HepG2 (cell line): ENCODE measurements around the gene POFUT2. TPM values are rescaled to one million over a fixed set of nuclear protein-coding genes. Genes with fewer than 3 reads are reported as not detected.

Source experiments
- ATM ChIP-seq: fragments of 450-650 bp; IDR thresholded peaks from 2 replicates; pipeline ENCODE4 v1.7.1; 2017; ENCODE audit warnings: mild to moderate bottlenecking, borderline replicate concordance
- MAF1 ChIP-seq: sonication (generic); formaldehyde crosslinking; IDR thresholded peaks from 2 replicates; pipeline ENCODE4 v1.5.0; 2020; ENCODE audit warnings: missing genetic modification reagents, borderline replicate concordance
- NR3C1 ChIP-seq: sonication (generic); formaldehyde crosslinking; IDR thresholded peaks from 2 replicates; pipeline ENCODE4 v1.4.0; 2020; ENCODE audit warnings: missing genetic modification reagents
- polyA plus RNA-seq, 8 experiments: library from polyadenylated mRNA; depleted of rRNA in 3 of 8; stranded (reverse) in 7 of 8; unstranded in 1 of 8; fragments of >200 nt; fragmentation: Illumina TruSeq in 4 of 8; extraction: Trizol in 4 of 8; gene quantifications; 2 replicates each; pipeline versions ENCODE4 v1.2.1 to v1.2.3, GENCODE V29; 2011 to 2016; ENCODE audit warnings: low read depth in 4 of 8, missing spikeins in 1 of 8, mixed read lengths in 1 of 8; ENCODE audit not compliant: insufficient read depth in 1 of 8
- total RNA-seq, 5 experiments: library from RNA; depleted of rRNA; stranded (reverse); fragments of >200 nt; fragmentation: Illumina TruSeq; extraction: Trizol; gene quantifications; 2 replicates each; pipeline ENCODE4 v1.2.3, GENCODE V29; 2016; ENCODE audit warnings: low read depth in 1 of 5
- TF ChIP-seq, protein P1 (sequence below): IDR thresholded peaks from 2 replicates; pipeline ENCODE4 v1.6.1; 2016; ENCODE audit warnings: low read depth, missing genetic modification reagents, missing compliant biosample characterization

Gene POFUT2
- total and polyA plus RNA-seq, 2 of the 13 experiments (the other 11 are each of a cell fraction or from before 2014, with no cell fraction given): 22.8 to 24.0 TPM

DNA sequence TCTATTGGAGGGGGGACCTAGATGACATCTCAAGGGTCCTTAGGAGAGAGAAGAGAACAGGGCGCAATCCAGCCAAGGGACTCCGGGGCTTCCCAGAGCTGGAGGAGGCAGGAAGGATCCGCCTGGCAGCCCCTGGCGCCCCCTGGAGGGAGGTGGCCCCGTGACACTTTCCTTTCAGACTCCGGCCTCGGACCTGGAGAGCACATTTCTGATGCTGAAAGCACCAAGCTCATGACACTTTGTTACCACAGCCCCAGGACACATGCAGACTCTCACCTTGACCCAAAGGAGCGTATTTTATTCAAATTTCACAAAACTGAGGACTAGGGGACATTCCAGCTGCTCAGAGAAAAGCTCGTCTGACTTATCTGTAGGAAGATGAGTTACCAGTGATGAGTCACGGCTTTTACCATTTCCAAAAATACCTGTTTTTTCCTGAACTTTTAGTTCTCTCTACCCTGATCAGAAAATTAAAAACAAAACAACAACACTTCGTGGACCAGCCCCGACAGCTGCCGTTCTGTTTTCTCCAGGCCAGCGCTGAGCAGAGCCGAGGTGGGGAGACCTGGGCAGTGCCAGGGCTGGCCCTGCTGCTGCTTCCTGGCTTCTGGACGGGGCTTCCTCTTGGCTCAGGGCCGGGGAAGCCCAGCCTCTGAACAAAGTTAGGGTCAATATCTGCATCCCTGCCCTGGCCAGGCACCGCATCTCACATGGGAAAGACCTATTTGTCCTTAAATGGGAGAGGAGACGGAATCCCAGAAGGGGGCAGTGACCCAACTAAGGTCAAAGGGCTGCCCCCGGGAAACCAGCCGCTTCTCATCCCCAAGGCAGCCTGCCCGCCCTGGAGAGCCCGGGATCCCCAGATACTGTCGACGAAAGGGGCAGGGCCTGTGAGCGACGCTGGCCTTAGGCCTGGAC lies 21.6 kb upstream of the POFUT2 start (continued):
- TF ChIP-seq MAF1 (CRISPR knock-in tag) (no peak), NR3C1 (CRISPR knock-in tag) (no peak), ATM (no peak)
- TF ChIP-seq, protein P1, sequence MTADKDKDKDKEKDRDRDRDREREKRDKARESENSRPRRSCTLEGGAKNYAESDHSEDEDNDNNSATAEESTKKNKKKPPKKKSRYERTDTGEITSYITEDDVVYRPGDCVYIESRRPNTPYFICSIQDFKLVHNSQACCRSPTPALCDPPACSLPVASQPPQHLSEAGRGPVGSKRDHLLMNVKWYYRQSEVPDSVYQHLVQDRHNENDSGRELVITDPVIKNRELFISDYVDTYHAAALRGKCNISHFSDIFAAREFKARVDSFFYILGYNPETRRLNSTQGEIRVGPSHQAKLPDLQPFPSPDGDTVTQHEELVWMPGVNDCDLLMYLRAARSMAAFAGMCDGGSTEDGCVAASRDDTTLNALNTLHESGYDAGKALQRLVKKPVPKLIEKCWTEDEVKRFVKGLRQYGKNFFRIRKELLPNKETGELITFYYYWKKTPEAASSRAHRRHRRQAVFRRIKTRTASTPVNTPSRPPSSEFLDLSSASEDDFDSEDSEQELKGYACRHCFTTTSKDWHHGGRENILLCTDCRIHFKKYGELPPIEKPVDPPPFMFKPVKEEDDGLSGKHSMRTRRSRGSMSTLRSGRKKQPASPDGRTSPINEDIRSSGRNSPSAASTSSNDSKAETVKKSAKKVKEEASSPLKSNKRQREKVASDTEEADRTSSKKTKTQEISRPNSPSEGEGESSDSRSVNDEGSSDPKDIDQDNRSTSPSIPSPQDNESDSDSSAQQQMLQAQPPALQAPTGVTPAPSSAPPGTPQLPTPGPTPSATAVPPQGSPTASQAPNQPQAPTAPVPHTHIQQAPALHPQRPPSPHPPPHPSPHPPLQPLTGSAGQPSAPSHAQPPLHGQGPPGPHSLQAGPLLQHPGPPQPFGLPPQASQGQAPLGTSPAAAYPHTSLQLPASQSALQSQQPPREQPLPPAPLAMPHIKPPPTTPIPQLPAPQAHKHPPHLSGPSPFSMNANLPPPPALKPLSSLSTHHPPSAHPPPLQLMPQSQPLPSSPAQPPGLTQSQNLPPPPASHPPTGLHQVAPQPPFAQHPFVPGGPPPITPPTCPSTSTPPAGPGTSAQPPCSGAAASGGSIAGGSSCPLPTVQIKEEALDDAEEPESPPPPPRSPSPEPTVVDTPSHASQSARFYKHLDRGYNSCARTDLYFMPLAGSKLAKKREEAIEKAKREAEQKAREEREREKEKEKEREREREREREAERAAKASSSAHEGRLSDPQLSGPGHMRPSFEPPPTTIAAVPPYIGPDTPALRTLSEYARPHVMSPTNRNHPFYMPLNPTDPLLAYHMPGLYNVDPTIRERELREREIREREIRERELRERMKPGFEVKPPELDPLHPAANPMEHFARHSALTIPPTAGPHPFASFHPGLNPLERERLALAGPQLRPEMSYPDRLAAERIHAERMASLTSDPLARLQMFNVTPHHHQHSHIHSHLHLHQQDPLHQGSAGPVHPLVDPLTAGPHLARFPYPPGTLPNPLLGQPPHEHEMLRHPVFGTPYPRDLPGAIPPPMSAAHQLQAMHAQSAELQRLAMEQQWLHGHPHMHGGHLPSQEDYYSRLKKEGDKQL (CRISPR knock-in tag): no peak
